Stimulated activated CD4-positive, alpha-beta T cell treated with anti-CD3 and anti-CD28 coated beads, Interleukin-4, amount 100 ng/mL, for 1 hour (primary cell): ENCODE results near the gene ABCC2.
A peak's percentile ranks its signal among the peaks of the same experiment; 100 is the strongest.
"Not testable (repeated sequence)": the region's sequence is repeated elsewhere in the genome, so short reads cannot be mapped to it uniquely, and the experiment has no call there.

Experiments used
- DNase-seq: peaks from one replicate; pipeline ENCODE4 v3.0.0-alpha.2; 2020

ABCC2 gene

GRCh38 chr10:99855479-99856071 is 73.1 kb downstream of the ABCC2 start:
- no peak for DNase-seq

DNA sequence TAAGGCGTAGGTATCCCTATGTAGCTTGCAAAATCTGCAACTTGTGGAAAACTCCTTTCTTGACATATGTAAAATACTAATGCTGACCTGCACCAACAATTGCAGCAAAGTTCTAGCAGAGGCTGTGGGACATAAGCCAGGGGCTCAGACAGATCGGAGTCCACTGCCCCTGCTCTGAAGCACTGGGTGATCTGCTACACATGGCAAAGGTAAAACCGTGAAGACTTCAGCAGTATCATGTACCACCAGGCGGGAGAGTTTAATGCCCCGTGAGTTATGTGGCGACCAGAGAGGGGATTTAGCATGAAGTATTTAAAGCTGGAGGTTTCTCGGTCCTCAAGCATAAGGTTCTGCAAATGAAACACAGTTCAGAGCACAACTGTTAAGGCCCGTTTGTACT is 76.4 kb downstream of the ABCC2 start:
- no peak for DNase-seq

DNA sequence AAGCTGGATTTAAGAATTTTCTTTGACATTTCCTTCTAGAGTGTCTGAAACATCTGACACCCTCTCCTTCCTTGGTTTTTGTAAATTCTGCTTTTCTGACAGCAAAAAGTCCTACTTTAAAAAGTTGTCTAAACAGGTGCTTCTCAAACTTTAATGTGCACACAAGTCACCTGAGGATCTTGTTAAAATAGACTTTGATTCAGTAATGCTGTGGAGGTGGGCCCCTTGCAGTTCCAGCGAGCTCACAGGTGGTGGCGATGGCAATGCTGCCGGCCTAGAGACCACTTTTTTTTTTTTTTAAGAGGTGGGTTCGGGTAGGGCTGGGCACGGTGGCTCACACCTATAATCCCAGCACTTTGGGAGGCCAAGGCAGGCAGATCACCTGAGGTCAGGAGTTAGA is 77.1 kb downstream of the ABCC2 start:
- DNase-seq, result peak; percentile 6

GRCh38 chr10:99860466-99860865 is 78.0 kb downstream of the ABCC2 start:
- DNase-seq, result no peak

DNA sequence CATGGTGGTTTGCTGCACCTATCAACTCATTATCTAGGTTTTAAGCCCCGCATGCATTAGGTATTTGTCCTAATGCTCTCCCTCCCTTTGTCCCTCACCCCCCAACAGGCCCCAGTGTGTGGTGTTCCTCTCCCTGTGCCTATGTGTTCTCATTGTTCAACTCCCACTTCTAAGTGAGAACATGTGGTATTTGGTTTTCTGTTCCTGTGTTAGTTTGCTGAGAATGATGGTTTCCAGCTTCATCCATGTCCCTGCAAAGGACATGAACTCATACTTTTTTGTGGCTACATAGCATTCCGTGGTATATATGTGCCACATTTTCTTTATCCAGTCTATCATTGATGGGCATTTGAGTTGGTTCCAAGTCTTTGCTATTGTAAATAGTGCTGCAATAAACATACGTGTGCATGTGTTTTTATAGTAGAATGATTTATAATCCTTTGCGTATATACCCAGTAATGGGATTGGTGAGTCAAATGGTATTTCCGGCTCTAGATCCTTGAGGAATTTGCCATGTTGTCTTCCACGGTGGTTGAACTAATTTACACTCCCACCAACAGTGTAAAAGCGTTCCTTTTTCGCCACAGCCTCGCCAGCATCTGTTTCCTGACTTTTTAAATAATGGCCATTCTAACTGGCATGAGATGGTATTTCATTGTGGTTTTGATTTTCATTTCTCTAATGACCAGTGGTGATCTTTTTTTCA is 81.2 kb downstream of the ABCC2 start:
- not testable (repeated sequence) for DNase-seq

DNA sequence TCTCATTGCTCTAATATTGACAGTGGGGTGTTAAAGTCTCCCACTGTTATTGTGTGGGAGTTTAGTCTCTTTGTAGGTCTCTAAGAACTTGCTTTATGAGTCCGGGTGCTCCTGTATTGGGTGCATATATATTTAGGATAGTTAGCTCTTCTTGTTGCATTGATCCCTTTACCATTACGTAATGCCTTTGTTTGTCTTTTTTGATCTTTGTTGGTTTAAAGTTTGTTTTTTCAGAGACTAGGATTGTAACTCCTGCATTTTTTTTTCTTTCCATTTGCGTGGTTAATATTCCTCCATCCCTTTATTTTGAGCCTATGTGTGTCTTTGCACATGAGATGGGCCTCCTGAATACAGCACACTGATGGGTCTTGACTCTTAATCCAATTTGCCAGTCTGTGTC is 84.8 kb downstream of the ABCC2 start:
- not testable (repeated sequence) for DNase-seq

DNA sequence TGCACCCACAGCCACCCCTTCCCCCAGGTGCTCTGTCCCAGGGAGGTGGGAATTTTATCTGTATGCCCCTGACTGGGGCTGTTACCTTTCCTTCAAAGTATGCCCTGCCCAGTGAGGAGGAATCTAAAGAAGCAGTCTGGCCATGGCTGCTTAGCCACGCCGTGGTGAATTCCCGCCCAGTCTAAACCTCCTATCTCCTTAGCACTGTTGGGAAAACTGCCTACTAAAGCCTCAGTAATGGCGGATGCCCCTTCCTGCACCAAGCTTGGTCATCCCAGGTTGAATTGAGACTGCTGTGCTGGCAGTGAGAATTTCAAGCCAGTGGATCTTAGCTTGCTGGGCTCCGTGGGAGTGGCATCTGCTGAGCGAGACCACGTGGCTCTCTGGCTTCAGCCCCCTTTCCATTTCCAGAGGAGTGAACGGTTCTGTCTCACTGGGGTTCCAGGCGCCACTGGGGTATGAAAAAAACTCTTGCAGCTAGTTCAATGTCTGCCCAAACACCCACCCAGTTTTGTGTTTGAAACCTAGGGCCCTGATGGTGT is 87.2 kb downstream of the ABCC2 start:
- no peak for DNase-seq

GRCh38 chr10:99870123-99870730 is 87.8 kb downstream of the ABCC2 start:
- peak; percentile 46 for DNase-seq

GRCh38 chr10:99872367-99873162 is 90.1 kb downstream of the ABCC2 start:
- no peak for DNase-seq

DNA sequence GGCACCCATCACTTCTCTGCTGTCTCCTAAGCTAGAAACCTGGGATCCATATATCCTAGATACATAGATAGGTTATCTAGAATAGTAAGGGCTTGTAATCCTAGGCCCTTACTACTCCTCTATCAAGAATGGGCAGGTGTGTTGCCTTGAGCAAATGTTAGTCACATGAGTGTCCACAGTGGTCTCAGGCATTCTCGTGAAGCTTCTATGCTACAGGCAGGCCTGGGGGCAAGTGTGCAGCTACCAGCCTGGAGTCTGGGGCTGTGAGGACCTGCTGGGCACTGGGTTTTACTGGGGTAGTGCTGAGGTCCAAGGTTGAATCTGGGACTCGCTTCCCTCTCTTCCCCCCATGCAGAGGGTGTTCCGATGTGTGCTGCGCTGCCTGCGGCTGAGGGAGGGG is 91.4 kb downstream of the ABCC2 start:
- no peak for DNase-seq

GRCh38 chr10:99874341-99875085 is 92.1 kb downstream of the ABCC2 start:
- DNase-seq, result no peak

GRCh38 chr10:99875473-99875872 is 93.0 kb downstream of the ABCC2 start:
- DNase-seq, result no peak

- no peak for DNase-seq
These were observed 97.8 kb downstream of the ABCC2 start for GRCh38 chr10:99880080-99880835.

GRCh38 chr10:99881371-99881770 is 98.9 kb downstream of the ABCC2 start:
- DNase-seq, result no peak

- DNase-seq, result no peak
These were observed 101.1 kb downstream of the ABCC2 start for GRCh38 chr10:99883523-99883922.

GRCh38 chr10:99888622-99889021 is 106.2 kb downstream of the ABCC2 start:
- no peak for DNase-seq

DNA sequence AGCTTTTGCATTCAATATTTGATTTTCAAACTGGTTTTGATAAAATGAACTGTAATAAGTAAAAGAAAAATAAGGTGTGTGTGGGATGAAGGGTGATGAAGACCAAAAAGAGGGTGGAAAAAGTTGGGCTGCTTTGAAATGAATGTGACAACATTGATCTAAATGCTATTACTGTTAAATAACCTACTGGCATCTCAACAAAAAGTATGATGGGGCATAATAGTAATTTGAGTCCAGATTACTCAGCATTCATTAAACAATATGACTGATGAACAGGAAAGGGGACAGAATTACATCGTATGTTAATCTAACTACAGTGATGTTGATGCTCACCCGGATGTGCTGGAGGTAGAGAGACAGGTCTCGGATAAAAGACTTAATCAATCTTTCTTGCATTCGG is 112.2 kb downstream of the ABCC2 start:
- DNase-seq, result no peak

GRCh38 chr10:99895066-99895465 is 112.6 kb downstream of the ABCC2 start:
- DNase-seq, result not testable (repeated sequence)

- DNase-seq, result no peak
These were observed 113.4 kb downstream of the ABCC2 start for GRCh38 chr10:99895867-99896266.
